K562 (cell line): ENCODE results near the gene NUP188. TPM values are rescaled to one million over a fixed set of nuclear protein-coding genes. Genes with fewer than 3 reads are reported as not detected.

Source experiments
- ARID3B ChIP-seq: fragments of 250-450 bp; sonication (Bioruptor Pico); IDR thresholded peaks from 2 replicates; pipeline ENCODE4 v1.4.0; 2020; ENCODE audit warnings: borderline replicate concordance
- CBX8 ChIP-seq: fragments of 200-600 bp; sonication (generic); IDR thresholded peaks from 2 replicates; pipeline ENCODE4 v1.6.1; 2012; ENCODE audit warnings: borderline replicate concordance, mixed run types, low read depth, mild to moderate bottlenecking, moderate library complexity, mixed read lengths, low read length, control low read depth, inconsistent platforms; ENCODE audit not compliant: poor library complexity, severe bottlenecking; ENCODE audit errors: extremely low read depth
- ETS2 ChIP-seq: IDR thresholded peaks from 2 replicates; pipeline ENCODE4 v1.6.1; 2016; ENCODE audit warnings: borderline replicate concordance, missing genetic modification characterization, mild to moderate bottlenecking, moderate library complexity, missing compliant biosample characterization; ENCODE audit not compliant: poor library complexity, severe bottlenecking
- KDM2B ChIP-seq: fragments of 250-450 bp; sonication (Bioruptor Pico); IDR thresholded peaks from 2 replicates; pipeline ENCODE4 v1.8.0; 2021; ENCODE audit warnings: mild to moderate bottlenecking, moderate library complexity
- LARP7 ChIP-seq: fragments of 450-650 bp; IDR thresholded peaks from 2 replicates; pipeline ENCODE4 v1.6.1; 2016
- NFYB ChIP-seq: IDR thresholded peaks from 2 replicates; pipeline ENCODE4 v1.6.1; 2011; ENCODE audit warnings: mild to moderate bottlenecking, moderate library complexity; ENCODE audit not compliant: insufficient read length; ENCODE audit errors: extremely low read depth
- RBM15 ChIP-seq: fragments of 200-400 bp; formaldehyde crosslinking; IDR thresholded peaks from 2 replicates; pipeline ENCODE4 v1.6.1; 2018; ENCODE audit warnings: mild to moderate bottlenecking, low read length, moderate library complexity; ENCODE audit not compliant: insufficient read depth
- SAFB2 ChIP-seq: fragments of 200-400 bp; formaldehyde crosslinking; IDR thresholded peaks from 2 replicates; pipeline ENCODE4 v1.6.1; 2018; ENCODE audit warnings: borderline replicate concordance, low read length, low read depth, moderate library complexity; ENCODE audit not compliant: severe bottlenecking
- TRIM28 ChIP-seq: fragments of 450-650 bp; IDR thresholded peaks from 2 replicates; pipeline ENCODE4 v1.6.1; 2017
- ZBTB40 ChIP-seq, 2 experiments: fragments of 450-650 bp in 1 of 2; sonication (generic) in 1 of 2; formaldehyde crosslinking in 1 of 2; IDR thresholded peaks; 2 replicates each; pipeline versions ENCODE4 v1.7.1 to v1.9.0; 2016 to 2022; ENCODE audit warnings: inconsistent platforms in 1 of 2, mild to moderate bottlenecking in 1 of 2, missing genetic modification reagents in 1 of 2
- polyA plus RNA-seq, 8 experiments: library from polyadenylated mRNA; depleted of rRNA in 4 of 8; stranded (reverse) in 5 of 8; unstranded in 3 of 8; fragments of >200 nt; fragmentation: Nextera tagmentation in 2 of 8; fragmentation: Illumina TruSeq in 1 of 8; extraction: Ambion mirVana in 2 of 8; extraction: Trizol in 1 of 8; gene quantifications; 2 replicates each; pipeline versions ENCODE4 v1.2.1 to v1.2.3, GENCODE V29; 2011 to 2014; ENCODE audit warnings: inconsistent platforms in 1 of 8, missing spikeins in 1 of 8
- total RNA-seq, 7 experiments: library from RNA; depleted of rRNA in 6 of 7; stranded (reverse); fragments of >200 nt in 6 of 7; fragmentation: Illumina TruSeq in 2 of 7; extraction: Trizol in 2 of 7; gene quantifications; 2 replicates each; pipeline versions ENCODE4 v1.2.1 to v1.2.3, GENCODE V29; 2011 to 2021; ENCODE audit warnings: low replicate concordance in 1 of 7
- TF ChIP-seq, protein P1 (sequence below), 2 experiments: IDR thresholded peaks; 2 replicates each; pipeline ENCODE4 v1.6.1; 2011; ENCODE audit warnings: borderline replicate concordance in 1 of 2, control low read depth in 1 of 2, low read depth in 1 of 2, low read length in 1 of 2, mild to moderate bottlenecking in 1 of 2, mixed read lengths in 1 of 2, moderate library complexity in 1 of 2; ENCODE audit not compliant: insufficient read depth in 1 of 2, insufficient read length in 1 of 2, poor library complexity in 1 of 2, severe bottlenecking in 1 of 2; ENCODE audit errors: extremely low read depth in 1 of 2

The NUP188 gene
- total and polyA plus RNA-seq, 9 of the 15 experiments (the other 6 are each of a cell fraction or from before 2014, with no cell fraction given) = 11.7 to 135 (median 70.6) TPM

DNA sequence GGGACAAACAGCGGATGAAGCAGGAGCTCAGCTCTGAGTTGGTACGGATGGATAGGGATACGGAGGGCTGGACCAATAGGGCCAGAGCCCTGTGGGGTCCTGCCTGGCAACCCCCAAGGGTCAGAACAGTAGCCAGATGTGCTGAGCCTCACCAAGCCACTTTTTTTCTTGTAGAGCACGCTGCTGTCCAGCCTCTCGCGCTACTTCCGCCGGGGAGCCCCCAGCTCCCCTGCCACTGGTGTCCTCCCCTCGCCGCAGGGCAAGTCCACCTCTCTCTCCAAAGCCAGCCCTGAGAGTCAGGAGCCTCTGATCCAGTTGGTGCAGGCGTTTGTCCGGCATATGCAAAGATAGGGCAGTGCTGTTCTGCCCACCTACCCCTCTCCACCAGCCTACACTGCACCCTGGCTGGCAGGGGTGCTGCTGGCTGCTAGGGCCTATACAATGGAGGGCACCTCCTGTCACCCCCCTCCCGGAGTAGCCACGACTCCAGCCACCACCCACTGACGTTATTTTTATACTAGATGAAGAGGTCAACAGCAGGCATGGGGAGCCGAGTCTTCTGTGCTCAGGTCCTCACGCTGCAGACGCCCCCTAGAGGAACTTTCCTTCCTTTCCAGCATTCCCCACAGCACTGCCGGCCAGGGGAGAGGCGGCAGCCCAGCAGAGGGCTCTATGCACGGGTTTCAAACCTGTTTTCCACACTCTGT lies 59.0 kb downstream of the NUP188 start (continued):
- TF ChIP-seq ZBTB40 (IDR thresholded peaks at IDR 0.05) (no peak), ZBTB40 (CRISPR knock-in tag; IDR thresholded peaks at IDR 0.05) (no peak), TRIM28 (no peak), KDM2B (no peak), ETS2 (tag) (no peak), NFYB (no peak), SAFB2 (no peak), CBX8 (no peak), LARP7 (no peak), ARID3B (CRISPR knock-in tag) (no peak), RBM15 (no peak)
- TF ChIP-seq, protein P1, sequence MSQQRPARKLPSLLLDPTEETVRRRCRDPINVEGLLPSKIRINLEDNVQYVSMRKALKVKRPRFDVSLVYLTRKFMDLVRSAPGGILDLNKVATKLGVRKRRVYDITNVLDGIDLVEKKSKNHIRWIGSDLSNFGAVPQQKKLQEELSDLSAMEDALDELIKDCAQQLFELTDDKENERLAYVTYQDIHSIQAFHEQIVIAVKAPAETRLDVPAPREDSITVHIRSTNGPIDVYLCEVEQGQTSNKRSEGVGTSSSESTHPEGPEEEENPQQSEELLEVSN (IDR thresholded peaks at IDR 0.05; ENCODE audit: borderline replicate concordance in 1 of 2, extremely low read depth in 1 of 2, insufficient read depth in 1 of 2, insufficient read length in 1 of 2, low read depth in 1 of 2, low read length in 1 of 2, poor library complexity in 1 of 2, severe bottlenecking in 1 of 2) = no peak
